ENCODE results near the gene CCDC142. TPM values are rescaled to one million over a fixed set of nuclear protein-coding genes. Genes with fewer than 3 reads are reported as not detected.
"Not testable (repeated sequence)": the region's sequence is repeated elsewhere in the genome, so short reads cannot be mapped to it uniquely, and the experiment has no call there.

CCDC142 gene
- total and polyA plus RNA-seq, 3 donors from 2014 or later, result 15.5 to 30.2 (median 29.4) TPM

GRCh38 chr2:74486141-74486540 is 3.3 kb upstream of the CCDC142 start:
- H3K27ac ChIP-seq, result no peak overlapping the region
- no peak for DNase-seq
- no peaks in the 10 kb centered on the region for H3K9me3 ChIP-seq
- no peaks in the 10 kb centered on the region for H3K36me3 ChIP-seq (ENCODE audit: low read depth, missing control alignments)
- H3K4me3 ChIP-seq, result no peak overlapping the region
- no peaks in the 10 kb centered on the region for H3K27me3 ChIP-seq
- intact Hi-C loops (cut with DNase I; ENCODE audit: low total_unique reads), result loop anchor here (10.0 kb wide), 1 partner anchor 99 kb away; no protein-coding TSS in a partner anchor
- peaks cover 18% of the 10 kb centered on the region for H3K4me1 ChIP-seq
- 90 to 91% methylated on average over 2 of the region's 2 CpGs for whole genome bisulfite sequencing, 2 donors
- TF ChIP-seq POLR2A (IDR thresholded peaks at IDR 0.05) (no peak), CTCF (IDR thresholded peaks at IDR 0.05) (no peak)

- intact Hi-C loops (cut with DNase I; ENCODE audit: low total_unique reads), result loop anchor here (10.0 kb wide), 1 partner anchor 101 kb away; no protein-coding TSS in a partner anchor
- not testable (repeated sequence) for H3K9me3 ChIP-seq; H3K27ac ChIP-seq; DNase-seq; H3K27me3 ChIP-seq; H3K36me3 ChIP-seq (ENCODE audit: low read depth, missing control alignments)
- peak overlapping the region; percentile 87 to 90 for H3K4me3 ChIP-seq
- 52 to 62% methylated on average over 19 of the region's 19 CpGs for whole genome bisulfite sequencing, 2 donors
- H3K4me1 ChIP-seq, result peaks cover 20% of the 10 kb centered on the region
Observed at GRCh38 chr2:74483675-74484164, 922 bp upstream of the CCDC142 start.

- H3K27ac ChIP-seq, result peak overlapping the region; percentile 85 to 93
- TF ChIP-seq POLR2A (IDR thresholded peaks at IDR 0.05) (no peak), CTCF (IDR thresholded peaks at IDR 0.05) (no peak)
- DNase-seq, result peak; percentile 36
- peak overlapping the region; percentile 87 to 90 for H3K4me3 ChIP-seq
- intact Hi-C loops (cut with DNase I; ENCODE audit: low total_unique reads), result loop anchor here (10.0 kb wide), 1 partner anchor 103 kb away; no protein-coding TSS in a partner anchor
- 1 to 2% methylated on average over 24 to 75 of the region's 80 CpGs for WGBS, 2 donors
- H3K27me3 ChIP-seq, result no peaks in the 10 kb centered on the region
- H3K9me3 ChIP-seq, result no peaks in the 10 kb centered on the region
- peaks cover 20% of the 10 kb centered on the region for H3K4me1 ChIP-seq
- no peaks in the 10 kb centered on the region for H3K36me3 ChIP-seq (ENCODE audit: low read depth, missing control alignments)
Observed at GRCh38 chr2:74481961-74482800, 617 bp downstream of the CCDC142 start.

- TF ChIP-seq POLR2A (IDR thresholded peaks at IDR 0.05) (no peak), CTCF (IDR thresholded peaks at IDR 0.05) (no peak)
- no peaks in the 10 kb centered on the region for H3K27me3 ChIP-seq
- WGBS, 2 donors, result 19 to 40% methylated on average over 3 of the region's 3 CpGs
- no peak overlapping the region for H3K27ac ChIP-seq
- no peaks in the 10 kb centered on the region for H3K9me3 ChIP-seq
- no peak for DNase-seq
- peak overlapping the region; percentile 87 to 90 for H3K4me3 ChIP-seq
- H3K36me3 ChIP-seq (ENCODE audit: low read depth, missing control alignments), result no peaks in the 10 kb centered on the region
- intact Hi-C loops (cut with DNase I; ENCODE audit: low total_unique reads), result loop anchor here (10.0 kb wide), 1 partner anchor 103 kb away; no protein-coding TSS in a partner anchor
- peaks cover 20% of the 10 kb centered on the region for H3K4me1 ChIP-seq
Observed at GRCh38 chr2:74481431-74481830, 1.4 kb downstream of the CCDC142 start.

- Histone ChIP-seq H3K27me3 (no peaks in the 10 kb centered on the region), H3K27ac (no peak overlapping the region), H3K4me1 (peaks cover 12% of the 10 kb centered on the region), H3K4me3 (no peak overlapping the region), H3K36me3 (ENCODE audit: low read depth, missing control alignments) (no peaks in the 10 kb centered on the region), H3K9me3 (no peaks in the 10 kb centered on the region)
- no peak for DNase-seq
- intact Hi-C loops (cut with DNase I; ENCODE audit: low total_unique reads), result no loop called here
- WGBS, 2 donors, result 73 to 86% methylated on average over 4 to 5 of the region's 5 CpGs
- TF ChIP-seq CTCF (IDR thresholded peaks at IDR 0.05) (no peak), POLR2A (IDR thresholded peaks at IDR 0.05) (no peak)
Observed at GRCh38 chr2:74474899-74475298, 7.9 kb downstream of the CCDC142 start.

Measured in testis (tissue), 3 donors.